Right atrium auricular region (tissue), 2 donors: ENCODE data around the gene C1orf115. TPM values are rescaled to one million over a fixed set of nuclear protein-coding genes. Genes with fewer than 3 reads are reported as not detected.

Experiments
- DNase-seq: peaks from one replicate; pipeline ENCODE4 v3.0.0-alpha.2; 2019; ENCODE audit warnings: low spot score
- H3K27ac ChIP-seq, 2 donors: fragments of 200-600 bp; sonication (generic); 1 replicate in 1 of 2; 2 replicates in 1 of 2; pipeline ENCODE4 v1.5.1; 2016 to 2019
- H3K27me3 ChIP-seq, 2 donors: fragments of 200-600 bp; sonication (generic); one replicate each; pipeline versions ENCODE4 v1.5.1 to v1.6.0; 2017 to 2019
- H3K36me3 ChIP-seq: fragments of 200-600 bp; sonication (generic); one replicate; pipeline ENCODE4 v1.5.1; 2016
- H3K4me1 ChIP-seq, 2 donors: fragments of 200-600 bp; sonication (generic); one replicate each; pipeline versions ENCODE4 v1.5.1 to v1.6.0; 2017 to 2019
- H3K4me3 ChIP-seq, 2 donors: fragments of 200-600 bp; sonication (generic); 1 replicate in 1 of 2; 2 replicates in 1 of 2; pipeline ENCODE4 v1.5.1; 2017 to 2019; ENCODE audit warnings: mild to moderate bottlenecking in 1 of 2, moderate library complexity in 1 of 2
- H3K9me3 ChIP-seq, 2 donors: fragments of 200-600 bp; sonication (generic); one replicate each; pipeline ENCODE4 v1.5.1; 2019
- total RNA-seq, 2 donors: library from RNA; depleted of rRNA; stranded (reverse); fragments of >200 nt; gene quantifications; one replicate each; pipeline ENCODE4 v1.1.0, GENCODE V29; 2016
- TF ChIP-seq, protein P1 (sequence below), 2 donors: fragments of 200-600 bp; sonication (generic); IDR thresholded peaks; one replicate each; pipeline ENCODE4 v1.5.1; 2019; ENCODE audit warnings: antibody characterized with exemption in 2 of 2

C1orf115 gene, protein sequence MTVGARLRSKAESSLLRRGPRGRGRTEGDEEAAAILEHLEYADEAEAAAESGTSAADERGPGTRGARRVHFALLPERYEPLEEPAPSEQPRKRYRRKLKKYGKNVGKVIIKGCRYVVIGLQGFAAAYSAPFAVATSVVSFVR
- 10 to 100 TPM; 19.2 to 19.8 TPM for total RNA-seq

DNA sequence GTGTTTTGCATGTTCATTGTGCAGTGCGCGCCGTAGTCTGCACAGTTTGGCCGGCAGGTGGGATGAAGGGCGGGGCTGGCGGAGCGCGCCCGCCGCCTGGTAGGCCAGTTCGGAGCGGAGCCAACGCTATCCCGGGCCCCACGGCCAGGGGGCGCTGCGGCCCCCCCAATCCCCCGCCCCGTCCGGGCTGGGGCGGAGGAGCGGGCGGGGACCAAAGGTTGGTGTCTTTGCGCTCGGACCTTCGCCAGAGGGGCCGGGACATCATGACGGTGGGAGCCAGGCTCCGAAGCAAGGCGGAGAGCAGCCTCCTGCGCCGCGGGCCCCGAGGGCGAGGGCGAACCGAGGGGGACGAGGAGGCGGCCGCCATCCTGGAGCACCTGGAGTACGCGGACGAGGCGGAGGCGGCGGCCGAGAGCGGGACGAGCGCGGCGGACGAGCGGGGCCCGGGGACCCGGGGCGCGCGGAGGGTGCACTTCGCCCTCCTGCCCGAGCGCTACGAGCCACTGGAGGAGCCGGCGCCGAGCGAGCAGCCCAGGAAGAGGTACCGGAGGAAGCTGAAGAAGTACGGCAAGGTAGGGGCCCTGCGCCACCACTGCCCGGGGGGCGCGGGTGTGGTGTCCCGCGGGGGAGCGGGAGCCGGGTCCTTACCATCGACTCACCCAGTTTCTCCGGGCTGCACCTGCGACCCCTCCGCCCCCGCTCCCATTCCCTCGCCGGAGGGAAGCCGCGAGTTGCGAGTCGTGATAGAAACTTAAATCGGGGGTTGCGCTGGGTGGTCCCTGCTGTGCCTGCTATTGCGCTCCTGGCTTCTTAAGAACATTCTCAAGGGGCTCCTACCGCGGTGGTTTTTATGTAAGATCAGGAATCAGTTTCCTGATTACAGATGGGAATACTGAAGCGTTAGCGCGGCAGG, at the start of gene C1orf115:
Gene C1orf115 (plus strand): TSS at position 224 of the 913 bp plus-strand sequence. CDS start 40 bp downstream, at position 264.
- Histone ChIP-seq H3K9me3 (no peaks in the 10 kb centered on the region), H3K4me3 (peak within 1 kb of the TSS; percentile 74 to 77), H3K4me1 (peaks cover 0 to 11% of the 10 kb centered on the region in 2 donors), H3K27me3 (no peaks in the 10 kb centered on the region), H3K27ac (peak within 1 kb of the TSS; percentile 72 to 77), H3K36me3 (no peaks in the 10 kb centered on the region)
- TF ChIP-seq, protein P1, sequence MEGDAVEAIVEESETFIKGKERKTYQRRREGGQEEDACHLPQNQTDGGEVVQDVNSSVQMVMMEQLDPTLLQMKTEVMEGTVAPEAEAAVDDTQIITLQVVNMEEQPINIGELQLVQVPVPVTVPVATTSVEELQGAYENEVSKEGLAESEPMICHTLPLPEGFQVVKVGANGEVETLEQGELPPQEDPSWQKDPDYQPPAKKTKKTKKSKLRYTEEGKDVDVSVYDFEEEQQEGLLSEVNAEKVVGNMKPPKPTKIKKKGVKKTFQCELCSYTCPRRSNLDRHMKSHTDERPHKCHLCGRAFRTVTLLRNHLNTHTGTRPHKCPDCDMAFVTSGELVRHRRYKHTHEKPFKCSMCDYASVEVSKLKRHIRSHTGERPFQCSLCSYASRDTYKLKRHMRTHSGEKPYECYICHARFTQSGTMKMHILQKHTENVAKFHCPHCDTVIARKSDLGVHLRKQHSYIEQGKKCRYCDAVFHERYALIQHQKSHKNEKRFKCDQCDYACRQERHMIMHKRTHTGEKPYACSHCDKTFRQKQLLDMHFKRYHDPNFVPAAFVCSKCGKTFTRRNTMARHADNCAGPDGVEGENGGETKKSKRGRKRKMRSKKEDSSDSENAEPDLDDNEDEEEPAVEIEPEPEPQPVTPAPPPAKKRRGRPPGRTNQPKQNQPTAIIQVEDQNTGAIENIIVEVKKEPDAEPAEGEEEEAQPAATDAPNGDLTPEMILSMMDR (IDR thresholded peaks at IDR 0.05) = peak; percentile 98 to 99
- DNase-seq = peak; percentile 74

DNA sequence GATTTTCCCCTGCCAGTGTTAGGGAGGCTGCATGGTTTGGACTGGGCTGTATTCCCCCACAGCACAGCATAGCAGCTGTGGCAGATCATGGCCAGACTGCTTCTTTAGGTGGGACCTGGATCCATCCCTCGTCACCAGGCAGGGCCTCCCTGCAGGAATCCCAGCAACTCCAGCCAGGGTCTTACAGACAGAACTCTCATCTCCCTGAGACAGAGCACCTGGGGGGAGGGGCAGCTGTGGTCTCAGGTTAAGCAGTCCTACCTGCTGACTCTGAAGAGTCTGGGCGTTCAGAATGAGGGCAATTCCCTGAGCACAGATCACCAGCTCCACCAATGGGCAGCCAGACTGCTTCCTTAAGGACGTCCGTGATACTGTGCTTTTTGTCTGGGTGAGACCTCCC, 47.9 kb upstream of the C1orf115 start:
- DNase-seq = no peak
- H3K27ac ChIP-seq = no peak overlapping the region
- TF ChIP-seq, protein P1 (IDR thresholded peaks at IDR 0.05) = no peak
- H3K4me3 ChIP-seq = no peak overlapping the region
- H3K27me3 ChIP-seq = no peaks in the 10 kb centered on the region
- no peaks in the 10 kb centered on the region for H3K9me3 ChIP-seq
- no peaks in the 10 kb centered on the region for H3K36me3 ChIP-seq
- H3K4me1 ChIP-seq = no peaks in the 10 kb centered on the region

DNA sequence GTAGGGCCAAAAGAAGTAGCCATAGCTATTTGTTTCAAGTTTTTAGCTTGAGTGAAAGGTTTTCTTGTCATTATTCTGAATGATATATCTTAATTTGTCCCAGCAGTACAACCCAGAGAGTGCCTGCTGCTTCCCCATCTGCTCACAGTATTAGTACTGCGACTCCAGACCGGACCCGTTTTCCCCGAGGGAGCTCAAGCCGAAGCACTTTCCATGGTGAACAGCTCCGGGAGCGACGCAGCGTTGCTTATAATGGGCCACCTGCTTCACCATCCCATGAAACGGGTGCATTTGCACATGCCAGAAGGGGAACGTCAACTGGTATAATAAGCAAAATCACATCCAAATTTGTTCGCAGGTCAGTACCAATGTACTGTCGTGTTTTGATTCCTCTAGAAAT, 37.2 kb upstream of the C1orf115 start:
- Histone ChIP-seq H3K4me1 (no peaks in the 10 kb centered on the region), H3K27me3 (no peaks in the 10 kb centered on the region), H3K4me3 (no peak overlapping the region), H3K27ac (no peak overlapping the region), H3K36me3 (no peaks in the 10 kb centered on the region), H3K9me3 (no peaks in the 10 kb centered on the region)
- DNase-seq = no peak
- TF ChIP-seq, protein P1 (IDR thresholded peaks at IDR 0.05) = no peak

DNA sequence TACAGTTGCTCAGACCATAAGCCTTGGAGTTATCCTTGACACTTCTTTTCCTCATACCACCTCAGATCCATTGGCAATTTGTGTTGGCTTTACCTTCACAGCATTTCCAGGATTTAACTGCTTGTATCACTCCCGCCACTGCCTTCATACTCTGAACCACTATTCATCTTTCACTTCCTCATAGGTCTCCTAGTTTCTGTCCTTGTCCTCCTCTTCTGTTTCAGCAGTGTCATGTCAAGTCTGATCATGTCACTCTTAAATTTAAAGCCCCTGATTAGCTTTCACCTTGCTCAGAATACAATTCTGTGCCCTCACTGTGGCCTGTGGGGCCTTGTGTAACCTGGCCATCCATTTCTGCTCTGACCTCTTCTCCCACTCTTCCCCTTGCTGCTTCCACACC, 34.7 kb upstream of the C1orf115 start:
- TF ChIP-seq, protein P1 (IDR thresholded peaks at IDR 0.05) = no peak
- Histone ChIP-seq H3K4me3 (no peak overlapping the region), H3K9me3 (no peaks in the 10 kb centered on the region), H3K4me1 (no peaks in the 10 kb centered on the region), H3K27ac (no peak overlapping the region), H3K27me3 (no peaks in the 10 kb centered on the region), H3K36me3 (no peaks in the 10 kb centered on the region)
- DNase-seq = no peak

DNA sequence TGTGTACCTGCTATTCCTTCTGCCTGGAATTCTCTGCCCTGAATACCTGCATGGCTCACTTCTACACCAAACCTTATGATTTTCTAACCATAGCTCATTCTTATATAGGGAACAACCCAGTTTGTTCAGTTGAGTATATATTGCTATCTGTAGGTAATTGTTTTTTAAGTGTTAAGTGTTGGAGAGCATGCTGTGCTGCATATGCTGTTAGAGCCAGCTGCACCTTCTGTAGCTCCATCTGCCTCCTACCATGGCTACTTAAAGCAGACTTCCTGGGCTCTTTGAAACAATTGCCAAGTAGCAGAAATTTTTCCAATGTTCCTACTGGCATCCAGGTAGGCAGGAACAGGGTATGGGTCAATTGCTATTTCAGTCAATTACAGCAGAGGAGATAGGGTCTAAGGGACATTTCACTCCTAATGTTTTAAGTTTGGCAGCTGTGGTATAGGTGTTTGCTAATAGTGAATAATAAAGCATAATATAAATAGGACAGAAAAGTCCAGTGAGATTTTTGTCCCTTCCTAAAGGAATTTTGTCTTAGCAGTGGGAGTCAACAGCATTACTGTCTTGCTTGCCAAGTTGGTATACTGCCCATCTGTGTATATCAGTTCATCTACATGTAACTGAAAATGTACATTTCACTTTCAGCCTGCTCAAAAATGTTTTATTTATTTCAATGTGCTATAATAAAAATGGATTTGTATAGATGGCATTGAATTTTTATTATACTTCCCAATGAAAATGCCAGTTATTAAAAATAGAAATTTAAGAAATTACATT, 34.0 kb upstream of the C1orf115 start:
- H3K4me1 ChIP-seq = no peaks in the 10 kb centered on the region

More for the DNA sequence above, 34.0 kb upstream of the C1orf115 start:
- TF ChIP-seq, protein P1 (IDR thresholded peaks at IDR 0.05) = no peak
- DNase-seq = no peak
- no peaks in the 10 kb centered on the region for H3K27me3 ChIP-seq
- no peaks in the 10 kb centered on the region for H3K9me3 ChIP-seq
- H3K4me3 ChIP-seq = no peak overlapping the region
- no peak overlapping the region for H3K27ac ChIP-seq
- H3K36me3 ChIP-seq = no peaks in the 10 kb centered on the region
